ENCODE data around the gene TGM5. TPM values are rescaled to one million over a fixed set of nuclear protein-coding genes. Genes with fewer than 3 reads are reported as not detected.

The TGM5 gene
- total and polyA plus RNA-seq, 7 donors: 0.28 TPM; not detected in 6

DNA sequence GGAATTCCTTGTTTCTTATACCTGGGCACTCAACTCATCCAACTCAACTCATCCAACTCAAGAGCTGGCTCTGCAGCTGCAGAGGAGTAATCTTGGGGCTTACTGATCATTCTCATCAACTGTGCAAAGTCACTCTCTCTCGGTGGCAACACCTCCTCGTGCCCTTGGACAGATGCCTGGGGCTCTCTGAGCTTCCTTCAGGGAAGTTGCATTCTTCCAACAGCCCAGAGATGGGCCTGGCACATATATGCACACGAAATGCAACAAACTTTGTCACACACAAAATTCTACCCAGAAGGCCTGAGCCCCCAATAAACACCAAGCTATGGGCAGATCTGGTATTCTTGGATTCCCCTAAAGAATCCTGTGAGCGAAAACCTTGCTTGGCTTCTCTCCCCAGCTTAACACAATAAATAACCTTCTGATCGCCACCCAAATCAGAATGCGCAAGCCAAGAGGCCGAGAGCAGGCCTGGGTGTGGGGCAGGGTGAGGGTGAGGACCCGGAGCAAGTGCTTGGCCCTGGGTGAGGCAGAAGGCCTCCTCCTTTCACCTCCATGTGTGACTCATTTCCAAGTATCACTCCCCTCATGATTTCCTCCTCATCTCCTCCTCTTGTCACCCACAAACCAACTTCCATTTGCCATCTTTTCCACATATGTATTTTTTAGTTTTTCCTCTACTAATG lies 15.4 kb downstream of the TGM5 start:
- TF ChIP-seq, protein P1, sequence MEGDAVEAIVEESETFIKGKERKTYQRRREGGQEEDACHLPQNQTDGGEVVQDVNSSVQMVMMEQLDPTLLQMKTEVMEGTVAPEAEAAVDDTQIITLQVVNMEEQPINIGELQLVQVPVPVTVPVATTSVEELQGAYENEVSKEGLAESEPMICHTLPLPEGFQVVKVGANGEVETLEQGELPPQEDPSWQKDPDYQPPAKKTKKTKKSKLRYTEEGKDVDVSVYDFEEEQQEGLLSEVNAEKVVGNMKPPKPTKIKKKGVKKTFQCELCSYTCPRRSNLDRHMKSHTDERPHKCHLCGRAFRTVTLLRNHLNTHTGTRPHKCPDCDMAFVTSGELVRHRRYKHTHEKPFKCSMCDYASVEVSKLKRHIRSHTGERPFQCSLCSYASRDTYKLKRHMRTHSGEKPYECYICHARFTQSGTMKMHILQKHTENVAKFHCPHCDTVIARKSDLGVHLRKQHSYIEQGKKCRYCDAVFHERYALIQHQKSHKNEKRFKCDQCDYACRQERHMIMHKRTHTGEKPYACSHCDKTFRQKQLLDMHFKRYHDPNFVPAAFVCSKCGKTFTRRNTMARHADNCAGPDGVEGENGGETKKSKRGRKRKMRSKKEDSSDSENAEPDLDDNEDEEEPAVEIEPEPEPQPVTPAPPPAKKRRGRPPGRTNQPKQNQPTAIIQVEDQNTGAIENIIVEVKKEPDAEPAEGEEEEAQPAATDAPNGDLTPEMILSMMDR (IDR thresholded peaks at IDR 0.05): no peak
- no peak for TF ChIP-seq POLR2A (IDR thresholded peaks at IDR 0.05)
- no peak for TF ChIP-seq EP300 (IDR thresholded peaks at IDR 0.05)
- TF ChIP-seq POLR2AphosphoS5 (IDR thresholded peaks at IDR 0.05): no peak
- DNase-seq: no peak
- WGBS, 2 donors: 90 to 92% methylated on average over 8 of the region's 8 CpGs
- no peaks in the 10 kb centered on the region for H3K27me3 ChIP-seq
- no peaks in the 10 kb centered on the region for H3K36me3 ChIP-seq
- H3K27ac ChIP-seq: no peak overlapping the region
- intact Hi-C loops (cut with DNase I): no loop called here
- H3K9me3 ChIP-seq: peaks cover 0 to 2% (median 0%) of the 10 kb centered on the region in 4 donors
- H3K4me1 ChIP-seq: no peaks in the 10 kb centered on the region
- H3K4me3 ChIP-seq: no peak overlapping the region

DNA sequence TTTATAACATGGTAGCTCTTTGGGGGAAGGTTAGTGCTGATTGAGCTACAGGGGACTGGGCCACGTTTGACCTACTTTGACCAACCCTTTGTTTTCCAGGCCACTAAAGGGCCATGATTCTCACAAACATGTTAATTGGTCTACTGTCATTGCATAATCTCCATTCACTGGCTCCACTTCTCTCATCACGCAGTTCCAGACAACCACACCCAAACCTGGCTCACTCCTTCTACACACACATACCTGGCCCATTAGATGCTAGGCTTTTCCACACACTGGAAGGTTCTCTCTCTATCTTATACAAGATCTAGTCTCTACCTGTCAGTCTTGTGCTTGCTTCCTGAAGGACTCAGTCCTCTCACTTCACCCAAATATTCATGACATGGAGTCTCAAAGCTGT lies 15.9 kb downstream of the TGM5 start:
- 53 to 71% methylated on average over 2 of the region's 2 CpGs for WGBS, 2 donors
- TF ChIP-seq, protein P1 (IDR thresholded peaks at IDR 0.05): no peak
- H3K36me3 ChIP-seq: no peaks in the 10 kb centered on the region
- no peak overlapping the region for H3K4me3 ChIP-seq
- H3K9me3 ChIP-seq: peaks cover 0 to 2% (median 0%) of the 10 kb centered on the region in 4 donors
- H3K27ac ChIP-seq: no peak overlapping the region
- no peaks in the 10 kb centered on the region for H3K27me3 ChIP-seq
- no peak for DNase-seq
- H3K4me1 ChIP-seq: no peaks in the 10 kb centered on the region
- intact Hi-C loops (cut with DNase I): no loop called here

DNA sequence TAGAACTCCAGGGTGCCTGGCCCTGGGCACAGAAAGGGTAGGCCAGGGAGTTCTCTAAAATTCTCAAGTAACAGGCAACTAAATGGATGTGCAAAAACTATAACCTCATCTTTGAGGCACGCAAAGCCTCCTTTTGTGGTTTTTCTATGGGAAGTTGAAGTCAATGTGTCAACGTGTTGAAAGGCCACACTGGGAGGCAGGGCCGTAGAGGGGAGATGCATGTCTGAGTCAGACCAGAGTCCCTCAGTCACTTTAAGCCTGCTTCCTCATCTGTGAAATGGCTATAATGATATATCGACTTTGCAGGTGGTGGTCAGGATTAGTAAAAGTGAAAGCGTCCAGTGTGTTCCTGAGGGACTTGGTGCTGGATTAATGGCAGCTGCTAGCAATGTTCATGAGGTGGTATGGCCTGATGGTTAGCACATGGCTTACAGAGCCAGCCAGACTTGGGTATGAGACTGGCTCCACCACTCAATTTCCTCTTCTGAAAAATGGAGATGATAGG lies 17.0 kb downstream of the TGM5 start:
- no peak for DNase-seq
- no peaks in the 10 kb centered on the region for H3K4me1 ChIP-seq
- no peaks in the 10 kb centered on the region for H3K27me3 ChIP-seq
- H3K27ac ChIP-seq: no peak overlapping the region
- H3K4me3 ChIP-seq: no peak overlapping the region
- WGBS, 2 donors: 45 to 68% methylated on average over 5 of the region's 5 CpGs
- H3K9me3 ChIP-seq: peaks cover 0 to 2% (median 0%) of the 10 kb centered on the region in 4 donors
- TF ChIP-seq EP300 (IDR thresholded peaks at IDR 0.05) (no peak), POLR2A (IDR thresholded peaks at IDR 0.05) (no peak), POLR2AphosphoS5 (IDR thresholded peaks at IDR 0.05) (no peak)
- TF ChIP-seq, protein P1 (IDR thresholded peaks at IDR 0.05): no peak
- no peaks in the 10 kb centered on the region for H3K36me3 ChIP-seq
- intact Hi-C loops (cut with DNase I): no loop called here

DNA sequence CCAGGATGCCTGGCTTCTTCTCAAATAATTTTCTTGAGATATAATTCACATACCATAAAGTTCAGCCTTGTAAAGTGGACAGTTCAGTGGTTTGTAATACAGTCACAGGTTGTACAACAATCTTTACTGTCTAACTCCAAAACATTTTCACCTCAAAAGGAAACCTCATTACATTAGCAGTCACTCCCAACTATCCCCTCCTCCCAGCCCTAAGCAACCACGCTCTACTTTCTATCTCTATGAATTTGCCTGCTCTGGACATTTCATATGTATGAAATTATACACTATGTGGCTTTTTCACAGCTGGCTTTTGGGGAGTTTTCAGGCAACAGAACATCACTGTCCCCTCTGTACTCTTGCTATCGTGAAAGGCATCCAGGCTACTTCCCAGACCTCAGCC lies 17.5 kb downstream of the TGM5 start:
- 71 to 82% methylated on average over 2 of the region's 2 CpGs for WGBS, 2 donors
- TF ChIP-seq, protein P1 (IDR thresholded peaks at IDR 0.05): no peak
- TF ChIP-seq POLR2AphosphoS5 (IDR thresholded peaks at IDR 0.05) (no peak), EP300 (IDR thresholded peaks at IDR 0.05) (no peak), POLR2A (IDR thresholded peaks at IDR 0.05) (no peak)
- Histone ChIP-seq H3K9me3 (peaks cover 0 to 2% (median 0%) of the 10 kb centered on the region in 4 donors), H3K4me3 (no peak overlapping the region), H3K36me3 (no peaks in the 10 kb centered on the region), H3K27me3 (no peaks in the 10 kb centered on the region), H3K27ac (no peak overlapping the region), H3K4me1 (no peaks in the 10 kb centered on the region)
- intact Hi-C loops (cut with DNase I): no loop called here
- no peak for DNase-seq
